Dendritic cell treated with granulocyte-macrophage colony-stimulating factor and Interleukin-4, amounts not matched to agents 40 ng/mL and 50 ng/mL, for 4 days (primary cell): ENCODE measurements around the gene HOXA7.

Experiments used
- H3K27ac Mint-ChIP-seq: one replicate; pipeline ENCODE4 v1.8.0; 2022; ENCODE audit warnings: mild to moderate bottlenecking, mixed read lengths
- H3K27me3 Mint-ChIP-seq: one replicate; pipeline ENCODE4 v1.8.0; 2022; ENCODE audit warnings: mild to moderate bottlenecking, mixed read lengths
- H3K36me3 Mint-ChIP-seq: one replicate; pipeline ENCODE4 v1.8.0; 2022; ENCODE audit warnings: low read depth, mixed read lengths
- H3K4me1 Mint-ChIP-seq: one replicate; pipeline ENCODE4 v1.8.0; 2022; ENCODE audit warnings: low read depth, mixed read lengths
- H3K4me3 Mint-ChIP-seq: one replicate; pipeline ENCODE4 v1.8.0; 2022; ENCODE audit warnings: mild to moderate bottlenecking, moderate library complexity, mixed read lengths
- H3K9me3 Mint-ChIP-seq: one replicate; pipeline ENCODE4 v1.8.0; 2022; ENCODE audit warnings: mixed read lengths
- intact Hi-C: fragments of 100-400 bp; cut with micrococcal nuclease; formaldehyde crosslinking; loops from one replicate; pipeline ENCODE4 v1.15.0; 2022

Gene HOXA7

GRCh38 chr7:27188386-27189294 lies 32.2 kb upstream of the HOXA7 start:
- peaks cover 95% of the 10 kb centered on the region for H3K27me3 Mint-ChIP-seq
- peak overlapping the region; percentile 21 for H3K27ac Mint-ChIP-seq
- H3K36me3 Mint-ChIP-seq, result no peaks in the 10 kb centered on the region
- peak overlapping the region; percentile 74 for H3K4me3 Mint-ChIP-seq
- intact Hi-C loops, result no loop called here
- H3K9me3 Mint-ChIP-seq, result no peaks in the 10 kb centered on the region
- peaks cover 60% of the 10 kb centered on the region for H3K4me1 Mint-ChIP-seq

- no peaks in the 10 kb centered on the region for H3K36me3 Mint-ChIP-seq
- peaks cover 95% of the 10 kb centered on the region for H3K27me3 Mint-ChIP-seq
- intact Hi-C loops, result no loop called here
- peak overlapping the region; percentile 21 for H3K27ac Mint-ChIP-seq
- H3K4me1 Mint-ChIP-seq, result peaks cover 65% of the 10 kb centered on the region
- no peaks in the 10 kb centered on the region for H3K9me3 Mint-ChIP-seq
- peak overlapping the region; percentile 74 for H3K4me3 Mint-ChIP-seq
Observed at GRCh38 chr7:27187475-27188385, 31.3 kb upstream of the HOXA7 start.

- Mint-ChIP-seq H3K9me3 (no peaks in the 10 kb centered on the region), H3K27me3 (peaks cover 97% of the 10 kb centered on the region), H3K4me3 (no peak overlapping the region), H3K4me1 (peaks cover 61% of the 10 kb centered on the region), H3K36me3 (no peaks in the 10 kb centered on the region), H3K27ac (no peak overlapping the region)
- intact Hi-C loops, result no loop called here
Observed at GRCh38 chr7:27186668-27187474, 30.4 kb upstream of the HOXA7 start.

- H3K27ac Mint-ChIP-seq, result no peak overlapping the region
- H3K36me3 Mint-ChIP-seq, result no peaks in the 10 kb centered on the region
- H3K9me3 Mint-ChIP-seq, result no peaks in the 10 kb centered on the region
- intact Hi-C loops, result no loop called here
- peaks cover 55% of the 10 kb centered on the region for H3K4me1 Mint-ChIP-seq
- peak overlapping the region; percentile 21 for H3K4me3 Mint-ChIP-seq
- H3K27me3 Mint-ChIP-seq, result peaks cover 96% of the 10 kb centered on the region
Observed at GRCh38 chr7:27185854-27186667, 29.6 kb upstream of the HOXA7 start.

GRCh38 chr7:27185013-27185853 lies 28.8 kb upstream of the HOXA7 start, which contains the start of gene HOXA11:
TSS of gene HOXA11 (minus strand) at chr7:27185232. CDS start at chr7:27185144, 88 bp downstream.
- peaks cover 96% of the 10 kb centered on the region for H3K27me3 Mint-ChIP-seq
- H3K9me3 Mint-ChIP-seq, result no peaks in the 10 kb centered on the region
- H3K27ac Mint-ChIP-seq, result no peak within 1 kb of the TSS
- peaks cover 55% of the 10 kb centered on the region for H3K4me1 Mint-ChIP-seq
- no peaks in the 10 kb centered on the region for H3K36me3 Mint-ChIP-seq
- peak within 1 kb of the TSS; percentile 59 for H3K4me3 Mint-ChIP-seq
- intact Hi-C loops, result no loop called here

- Mint-ChIP-seq H3K4me1 (peaks cover 53% of the 10 kb centered on the region), H3K4me3 (peak overlapping the region; percentile 59), H3K36me3 (no peaks in the 10 kb centered on the region), H3K27ac (no peak overlapping the region), H3K27me3 (peaks cover 94% of the 10 kb centered on the region), H3K9me3 (no peaks in the 10 kb centered on the region)
- intact Hi-C loops, result no loop called here
Observed at GRCh38 chr7:27184337-27185012, 28.0 kb upstream of the HOXA7 start.

GRCh38 chr7:27183682-27184336 lies 27.3 kb upstream of the HOXA7 start:
- Mint-ChIP-seq H3K9me3 (no peaks in the 10 kb centered on the region), H3K4me3 (peak overlapping the region; percentile 59), H3K27me3 (peaks cover 94% of the 10 kb centered on the region), H3K36me3 (no peaks in the 10 kb centered on the region), H3K27ac (no peak overlapping the region), H3K4me1 (peaks cover 48% of the 10 kb centered on the region)
- intact Hi-C loops, result no loop called here

GRCh38 chr7:27182861-27183681 lies 26.6 kb upstream of the HOXA7 start:
- Mint-ChIP-seq H3K27ac (no peak overlapping the region), H3K9me3 (no peaks in the 10 kb centered on the region), H3K4me3 (no peak overlapping the region), H3K4me1 (peaks cover 40% of the 10 kb centered on the region), H3K36me3 (no peaks in the 10 kb centered on the region), H3K27me3 (peaks cover 92% of the 10 kb centered on the region)
- intact Hi-C loops, result no loop called here

GRCh38 chr7:27182285-27182841 lies 25.9 kb upstream of the HOXA7 start:
- peaks cover 35% of the 10 kb centered on the region for H3K4me1 Mint-ChIP-seq
- no peaks in the 10 kb centered on the region for H3K9me3 Mint-ChIP-seq
- no peak overlapping the region for H3K4me3 Mint-ChIP-seq

GRCh38 chr7:27181795-27182275 lies 25.4 kb upstream of the HOXA7 start:
- Mint-ChIP-seq H3K4me3 (no peak overlapping the region), H3K36me3 (no peaks in the 10 kb centered on the region), H3K9me3 (no peaks in the 10 kb centered on the region), H3K27me3 (peaks cover 94% of the 10 kb centered on the region), H3K4me1 (peaks cover 35% of the 10 kb centered on the region), H3K27ac (no peak overlapping the region)
- intact Hi-C loops, result no loop called here

More at GRCh38 chr7:27182285-27182841, 25.9 kb upstream of the HOXA7 start:
- Mint-ChIP-seq H3K27ac (no peak overlapping the region), H3K36me3 (no peaks in the 10 kb centered on the region), H3K27me3 (peaks cover 92% of the 10 kb centered on the region)
- intact Hi-C loops, result no loop called here
